Transverse colon (tissue), 4 donors: ENCODE results near the gene GPI. TPM values are rescaled to one million over a fixed set of nuclear protein-coding genes. Genes with fewer than 3 reads are reported as not detected.

Experiments
- DNase-seq: peaks from one replicate; pipeline ENCODE4 v3.0.0-alpha.2; 2019
- H3K27ac ChIP-seq, 4 donors: fragments of 200-600 bp; sonication (generic); 2 replicates each; pipeline ENCODE4 v1.5.1; 2016 to 2018; ENCODE audit warnings: inconsistent platforms in 4 of 4
- H3K27me3 ChIP-seq: fragments of 200-600 bp; sonication (generic); 2 replicates; pipeline ENCODE4 v1.5.1; 2017; ENCODE audit warnings: inconsistent platforms
- H3K36me3 ChIP-seq, 4 donors: fragments of 200-600 bp; sonication (generic); 2 replicates each; pipeline ENCODE4 v1.5.1; 2017 to 2019; ENCODE audit warnings: inconsistent platforms in 4 of 4
- H3K4me1 ChIP-seq, 4 donors: fragments of 200-600 bp; sonication (generic); 2 replicates each; pipeline ENCODE4 v1.5.1; 2017 to 2020; ENCODE audit warnings: inconsistent platforms in 4 of 4
- H3K4me3 ChIP-seq, 4 donors: fragments of 200-600 bp; sonication (generic); 1 replicate in 1 of 4; 2 replicates in 3 of 4; pipeline versions ENCODE4 v1.5.1 to v1.6.1; 2017 to 2019; ENCODE audit warnings: inconsistent platforms in 4 of 4
- H3K9me3 ChIP-seq, 2 donors: fragments of 200-600 bp; sonication (generic); 2 replicates each; pipeline ENCODE4 v1.5.1; 2017 to 2019; ENCODE audit warnings: inconsistent platforms in 2 of 2
- CTCF ChIP-seq, 5 experiments: fragments of 200-600 bp in 3 of 5; fragments of 450-650 bp in 2 of 5; sonication (generic) in 3 of 5; IDR thresholded peaks; 1 replicate in 2 of 5; 2 replicates in 3 of 5; pipeline ENCODE4 v1.5.1; 2016 to 2017; ENCODE audit warnings: antibody characterized with exemption in 5 of 5, inconsistent platforms in 3 of 5, mild to moderate bottlenecking in 2 of 5, moderate library complexity in 1 of 5
- EP300 ChIP-seq: sonication (generic); formaldehyde crosslinking; IDR thresholded peaks from one replicate; pipeline ENCODE4 v1.6.1; 2017; ENCODE audit warnings: antibody characterized with exemption, low read depth
- POLR2A ChIP-seq: fragments of 450-650 bp; IDR thresholded peaks from one replicate; pipeline ENCODE4 v1.6.1; 2016; ENCODE audit warnings: antibody characterized with exemption, mild to moderate bottlenecking, moderate library complexity
- POLR2AphosphoS5 ChIP-seq, 3 donors: sonication (generic); formaldehyde crosslinking; IDR thresholded peaks; one replicate each; pipeline ENCODE4 v1.6.1; 2016; ENCODE audit warnings: antibody characterized with exemption in 3 of 3
- WGBS, 2 donors: methylation state at CpG; one replicate each; pipeline ENCODE4 v1.1.5; 2018; ENCODE audit warnings: low coverage in 1 of 2; 5-methylcytosine and 5-hydroxymethylcytosine counted together
- in situ Hi-C, 4 donors: fragments of 200-750 bp; cut with MboI; loops; one replicate each; pipeline versions ENCODE4 v1.15.0 to v1.15.1; 2017; ENCODE audit warnings: low sequenced_read_pairs in 3 of 4, low pct_ligation_motif_present in 1 of 4, low pct_unique_long_range_greater_than_20kb in 1 of 4
- intact Hi-C: fragments of 100-400 bp; cut with DNase I; formaldehyde crosslinking; loops from one replicate; pipeline ENCODE4 v1.15.1; 2023; ENCODE audit warnings: low total_unique reads
- total RNA-seq, 4 donors: library from RNA; depleted of rRNA; stranded (reverse); fragments of >200 nt; gene quantifications; one replicate each; pipeline ENCODE4 v1.1.0, GENCODE V29; 2016

GPI gene
- total RNA-seq, 4 donors from 2014 or later, result 112 to 531 (median 220) TPM

DNA sequence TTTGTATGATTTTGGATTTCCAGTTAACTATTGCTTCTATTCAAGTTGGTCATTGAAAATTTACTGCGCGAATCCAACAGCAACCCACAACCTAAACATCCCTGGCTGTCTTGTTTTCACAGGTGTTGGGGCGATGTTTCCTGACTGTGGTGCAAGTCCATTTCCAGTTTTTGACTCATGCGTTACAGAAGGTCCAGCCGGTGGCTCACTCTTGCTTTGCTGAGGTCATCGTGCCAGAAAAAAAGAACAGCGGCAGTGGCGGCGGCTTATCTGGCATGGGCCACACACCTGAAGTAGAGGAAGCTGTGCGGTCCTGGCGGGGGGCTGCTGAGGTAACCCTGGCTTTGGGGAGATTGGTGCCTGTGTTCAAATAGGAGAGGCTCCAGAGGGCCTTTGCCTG, 45.2 kb upstream of the GPI start:
- no peak overlapping the region for H3K4me3 ChIP-seq
- TF ChIP-seq CTCF (IDR thresholded peaks at IDR 0.05) (no peak), EP300 (no peak), POLR2A (no peak)
- no peaks in the 10 kb centered on the region for H3K9me3 ChIP-seq
- no peak for DNase-seq
- peaks cover 8 to 22% (median 17%) of the 10 kb centered on the region in 4 donors for H3K4me1 ChIP-seq
- 91 to 100% methylated on average over 3 to 11 of the region's 11 CpGs for WGBS, 2 donors
- no peak overlapping the region for H3K27ac ChIP-seq
- no peaks in the 10 kb centered on the region for H3K27me3 ChIP-seq
- in situ Hi-C loops (no loop called here), intact Hi-C loops (no loop called here)
- H3K36me3 ChIP-seq, result peaks cover 0 to 7% (median 0%) of the 10 kb centered on the region in 4 donors

DNA sequence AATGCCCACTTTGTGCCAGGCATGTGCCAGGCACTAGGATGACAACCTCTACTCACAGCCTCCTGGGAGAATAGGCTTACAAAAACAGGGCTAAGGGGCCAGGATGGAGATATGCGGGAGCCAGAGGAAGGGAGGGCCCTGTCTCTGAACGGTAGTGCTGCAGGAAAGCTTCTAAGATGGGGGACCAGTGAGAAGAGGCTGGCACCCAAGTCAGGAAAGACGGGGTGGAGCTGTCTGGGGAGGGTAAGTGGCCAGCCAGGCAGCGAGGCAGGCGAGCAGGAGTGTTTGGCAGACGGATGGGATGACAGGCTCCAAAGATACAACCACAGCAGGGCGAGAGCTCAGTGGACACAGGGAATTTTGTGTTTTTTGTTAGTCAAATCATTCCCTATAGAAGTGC, 44.7 kb upstream of the GPI start:
- TF ChIP-seq POLR2A, result no peak
- no peak for TF ChIP-seq POLR2AphosphoS5 (IDR thresholded peaks at IDR 0.05)
- TF ChIP-seq EP300, result no peak
- no peak for TF ChIP-seq CTCF (IDR thresholded peaks at IDR 0.05)
- no peak overlapping the region for H3K27ac ChIP-seq
- peaks cover 0 to 7% (median 0%) of the 10 kb centered on the region in 4 donors for H3K36me3 ChIP-seq
- no peaks in the 10 kb centered on the region for H3K9me3 ChIP-seq
- no peak overlapping the region for H3K4me3 ChIP-seq
- H3K27me3 ChIP-seq, result no peaks in the 10 kb centered on the region
- intact Hi-C loops, result no loop called here
- WGBS, 2 donors, result 83 to 96% methylated on average over 6 to 7 of the region's 7 CpGs
- peaks cover 8 to 22% (median 17%) of the 10 kb centered on the region in 4 donors for H3K4me1 ChIP-seq
- no peak for DNase-seq
- in situ Hi-C loops, result no loop called here

DNA sequence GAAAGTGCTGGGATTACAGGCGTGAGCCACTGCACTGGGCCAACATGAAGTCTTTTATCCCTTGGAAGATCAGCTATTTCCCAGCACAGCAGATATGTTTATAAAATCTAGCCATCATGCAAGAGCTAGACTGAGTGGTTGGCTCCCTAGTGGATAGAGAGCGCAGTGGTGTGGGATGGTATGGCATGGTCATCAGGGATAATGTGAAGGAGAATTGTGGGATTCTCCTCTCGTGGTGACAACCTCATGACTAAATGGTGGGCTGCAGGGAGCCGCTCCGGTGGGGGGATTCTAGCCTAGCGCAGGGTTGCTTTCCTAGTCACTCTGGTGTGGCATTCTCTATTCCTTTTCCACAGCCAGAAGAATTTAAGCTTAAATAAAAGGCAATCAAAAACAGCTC, 43.3 kb upstream of the GPI start:
- in situ Hi-C loops (no loop called here), intact Hi-C loops (no loop called here)
- Histone ChIP-seq H3K4me1 (peaks cover 8 to 18% (median 14%) of the 10 kb centered on the region in 4 donors), H3K27me3 (no peaks in the 10 kb centered on the region), H3K36me3 (peaks cover 0 to 14% (median under 1%) of the 10 kb centered on the region in 4 donors), H3K9me3 (no peaks in the 10 kb centered on the region), H3K4me3 (no peak overlapping the region), H3K27ac (no peak overlapping the region)
- no peak for DNase-seq
- 81% methylated on average over 6 of the region's 6 CpGs; no CpG with 5 or more reads in 1 of the 2 donors for WGBS, 2 donors
- TF ChIP-seq POLR2AphosphoS5 (IDR thresholded peaks at IDR 0.05) (no peak), CTCF (IDR thresholded peaks at IDR 0.05) (no peak), POLR2A (no peak), EP300 (no peak)

DNA sequence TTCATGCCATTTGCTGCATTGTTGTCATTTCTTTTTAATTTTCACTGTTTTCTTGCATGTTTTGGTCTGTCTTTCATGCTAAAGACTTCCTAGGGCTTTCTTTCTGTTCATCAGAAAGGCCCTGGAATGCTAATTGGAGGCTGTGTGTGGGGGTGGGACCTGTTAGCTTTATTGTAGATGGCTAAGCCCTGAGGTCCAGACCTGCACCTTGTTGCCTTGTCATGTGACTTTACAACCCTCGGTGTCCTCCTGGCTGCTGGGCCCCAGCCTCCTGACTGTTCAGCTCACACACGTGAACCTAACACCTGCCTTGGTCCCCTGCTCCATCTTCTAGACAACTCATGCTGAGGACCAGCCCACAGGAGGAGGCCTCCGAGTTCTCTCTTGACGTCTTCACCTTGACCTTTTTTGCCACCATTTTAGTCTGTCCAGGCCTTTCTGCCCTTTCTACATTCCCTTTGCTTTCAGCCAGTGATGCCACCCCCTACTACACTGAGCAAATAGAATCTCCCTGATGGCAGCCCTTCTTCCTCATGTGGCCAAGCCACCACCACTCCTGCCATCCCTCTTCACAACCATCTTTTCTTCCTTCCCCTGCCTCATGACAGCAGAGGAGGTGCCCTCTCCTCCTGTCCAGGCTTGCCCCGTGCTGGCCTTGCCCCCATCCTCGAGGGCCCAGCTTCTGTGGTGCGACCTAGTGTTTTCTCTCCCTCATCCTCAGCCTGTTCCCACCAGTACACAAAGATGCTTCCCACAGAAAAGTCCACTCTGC, 41.4 kb upstream of the GPI start:
- H3K36me3 ChIP-seq, result peaks cover 0 to 23% (median 7%) of the 10 kb centered on the region in 4 donors
- no peaks in the 10 kb centered on the region for H3K9me3 ChIP-seq
- no peak overlapping the region for H3K27ac ChIP-seq
- TF ChIP-seq EP300 (no peak), POLR2A (no peak), CTCF (IDR thresholded peaks at IDR 0.05) (no peak), POLR2AphosphoS5 (IDR thresholded peaks at IDR 0.05) (no peak)
- in situ Hi-C loops (no loop called here), intact Hi-C loops (no loop called here)
- no peak overlapping the region for H3K4me3 ChIP-seq
- DNase-seq, result no peak
- no peaks in the 10 kb centered on the region for H3K27me3 ChIP-seq
- no peaks in the 10 kb centered on the region for H3K4me1 ChIP-seq
- WGBS, 2 donors, result 88 to 94% methylated on average over 7 of the region's 7 CpGs
